ENCODE results near the gene FGF1.

FGF1 gene

DNA sequence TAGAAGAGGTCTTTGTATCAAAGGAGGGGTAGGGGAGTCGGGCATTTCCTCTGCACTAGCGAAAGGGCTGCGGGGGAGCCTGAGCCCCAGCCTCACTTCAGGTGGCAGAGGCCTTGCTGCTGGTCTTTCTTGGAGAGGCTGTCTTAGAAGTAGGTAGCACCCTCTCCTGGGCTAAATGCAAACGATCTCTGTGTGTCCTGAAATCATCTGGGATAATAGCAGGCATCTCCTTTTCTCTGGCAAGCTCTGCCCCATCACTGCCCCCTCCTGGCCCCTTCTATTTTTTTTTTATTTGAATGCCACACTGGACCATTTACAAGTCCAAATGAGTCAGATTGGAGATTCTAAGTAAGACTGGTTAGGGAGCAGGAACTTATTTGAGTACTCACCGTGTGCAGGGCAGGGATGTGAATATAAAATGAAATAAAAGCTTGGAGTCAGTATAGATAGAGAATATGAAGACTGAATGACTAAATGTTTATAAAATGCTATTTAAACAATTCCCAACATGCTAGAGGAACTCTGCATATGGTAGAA is 137.1 kb downstream of the FGF1 start:
- Histone ChIP-seq H3K36me3 (replicated peaks; ENCODE audit: low read depth, low read length) (no peaks in the 10 kb centered on the region), H3K4me2 (ENCODE audit: low read length) (no peak overlapping the region), H4K20me1 (ENCODE audit: insufficient read depth, low read length) (no peaks in the 10 kb centered on the region), H3K4me1 (ENCODE audit: low read length) (no peaks in the 10 kb centered on the region), H3K9me3 (ENCODE audit: insufficient read depth, low read length) (no peaks in the 10 kb centered on the region), H3K27me3 (ENCODE audit: low read depth, low read length) (no peaks in the 10 kb centered on the region; the same call in 1 of the 2 replicates), H3K79me2 (ENCODE audit: low read length) (no peaks in the 10 kb centered on the region), H3K4me3 (ENCODE audit: low read length) (no peak overlapping the region), H3K9ac (ENCODE audit: low read length) (no peak overlapping the region), H2AFZ (ENCODE audit: low read depth, low read length) (no peak overlapping the region), H3K27ac (ENCODE audit: low read length) (no peak overlapping the region)
- TF ChIP-seq, protein P1, sequence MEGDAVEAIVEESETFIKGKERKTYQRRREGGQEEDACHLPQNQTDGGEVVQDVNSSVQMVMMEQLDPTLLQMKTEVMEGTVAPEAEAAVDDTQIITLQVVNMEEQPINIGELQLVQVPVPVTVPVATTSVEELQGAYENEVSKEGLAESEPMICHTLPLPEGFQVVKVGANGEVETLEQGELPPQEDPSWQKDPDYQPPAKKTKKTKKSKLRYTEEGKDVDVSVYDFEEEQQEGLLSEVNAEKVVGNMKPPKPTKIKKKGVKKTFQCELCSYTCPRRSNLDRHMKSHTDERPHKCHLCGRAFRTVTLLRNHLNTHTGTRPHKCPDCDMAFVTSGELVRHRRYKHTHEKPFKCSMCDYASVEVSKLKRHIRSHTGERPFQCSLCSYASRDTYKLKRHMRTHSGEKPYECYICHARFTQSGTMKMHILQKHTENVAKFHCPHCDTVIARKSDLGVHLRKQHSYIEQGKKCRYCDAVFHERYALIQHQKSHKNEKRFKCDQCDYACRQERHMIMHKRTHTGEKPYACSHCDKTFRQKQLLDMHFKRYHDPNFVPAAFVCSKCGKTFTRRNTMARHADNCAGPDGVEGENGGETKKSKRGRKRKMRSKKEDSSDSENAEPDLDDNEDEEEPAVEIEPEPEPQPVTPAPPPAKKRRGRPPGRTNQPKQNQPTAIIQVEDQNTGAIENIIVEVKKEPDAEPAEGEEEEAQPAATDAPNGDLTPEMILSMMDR (IDR thresholded peaks at IDR 0.05; ENCODE audit: low read depth, low read length), result peak; percentile 59
- TF ChIP-seq EZH2phosphoT487 (IDR thresholded peaks at IDR 0.05; ENCODE audit: low read depth), result no peak

DNA sequence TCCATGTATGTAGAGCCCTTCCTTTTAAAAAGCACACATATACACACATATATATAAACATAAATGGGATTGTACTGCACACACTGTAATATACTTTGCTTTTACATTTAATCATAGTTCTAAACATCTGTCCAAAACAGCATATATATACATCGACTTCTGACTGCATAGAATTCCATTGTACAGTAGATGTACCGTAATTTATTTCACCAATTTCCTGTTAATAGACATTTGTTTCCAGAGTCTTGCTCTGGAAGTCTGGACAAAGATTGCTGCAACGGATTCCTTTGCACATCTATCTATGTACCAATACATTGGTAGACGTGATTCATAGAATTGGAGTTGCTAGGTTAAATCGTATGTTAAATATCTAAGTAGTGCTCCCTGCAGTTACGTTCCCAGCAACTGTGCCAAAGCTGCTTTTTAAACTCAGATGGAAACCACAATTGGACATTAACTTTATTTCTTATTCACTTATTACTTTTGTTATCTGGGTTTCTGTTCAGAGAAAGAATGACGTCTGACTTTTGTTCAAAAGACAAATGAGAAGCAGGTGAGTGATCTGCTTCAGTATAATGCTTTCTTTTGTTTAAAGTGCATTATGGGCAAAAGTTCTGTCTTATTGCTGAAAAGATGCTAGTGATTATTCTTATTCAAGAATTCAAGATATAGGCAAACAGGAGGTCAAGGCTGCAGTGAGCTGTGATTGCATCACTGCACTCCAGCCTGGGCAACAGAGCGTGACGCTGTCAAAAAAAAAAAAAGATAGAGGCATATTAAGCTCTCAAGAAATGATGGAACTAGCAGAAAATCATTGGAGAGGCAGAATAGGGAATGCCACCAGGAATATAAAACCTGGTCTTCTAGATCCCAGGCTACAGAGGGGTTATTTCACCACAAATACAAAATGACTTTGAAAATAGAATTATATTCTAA is 138.2 kb downstream of the FGF1 start:
- Histone ChIP-seq H3K79me2 (ENCODE audit: low read length) (no peaks in the 10 kb centered on the region), H3K27ac (ENCODE audit: low read length) (no peak overlapping the region), H3K27me3 (ENCODE audit: low read depth, low read length) (no peaks in the 10 kb centered on the region), H3K4me3 (ENCODE audit: low read length) (no peak overlapping the region), H3K9me3 (ENCODE audit: insufficient read depth, low read length) (no peaks in the 10 kb centered on the region), H3K4me1 (ENCODE audit: low read length) (no peaks in the 10 kb centered on the region), H3K36me3 (replicated peaks; ENCODE audit: low read depth, low read length) (no peaks in the 10 kb centered on the region), H3K4me2 (ENCODE audit: low read length) (no peak overlapping the region), H2AFZ (ENCODE audit: low read depth, low read length) (no peak overlapping the region), H3K9ac (ENCODE audit: low read length) (no peak overlapping the region), H4K20me1 (ENCODE audit: insufficient read depth, low read length) (no peaks in the 10 kb centered on the region)
- TF ChIP-seq, protein P1 (IDR thresholded peaks at IDR 0.05; ENCODE audit: low read depth, low read length), result no peak
- no peak for TF ChIP-seq EZH2phosphoT487 (IDR thresholded peaks at IDR 0.05; ENCODE audit: low read depth)

DNA sequence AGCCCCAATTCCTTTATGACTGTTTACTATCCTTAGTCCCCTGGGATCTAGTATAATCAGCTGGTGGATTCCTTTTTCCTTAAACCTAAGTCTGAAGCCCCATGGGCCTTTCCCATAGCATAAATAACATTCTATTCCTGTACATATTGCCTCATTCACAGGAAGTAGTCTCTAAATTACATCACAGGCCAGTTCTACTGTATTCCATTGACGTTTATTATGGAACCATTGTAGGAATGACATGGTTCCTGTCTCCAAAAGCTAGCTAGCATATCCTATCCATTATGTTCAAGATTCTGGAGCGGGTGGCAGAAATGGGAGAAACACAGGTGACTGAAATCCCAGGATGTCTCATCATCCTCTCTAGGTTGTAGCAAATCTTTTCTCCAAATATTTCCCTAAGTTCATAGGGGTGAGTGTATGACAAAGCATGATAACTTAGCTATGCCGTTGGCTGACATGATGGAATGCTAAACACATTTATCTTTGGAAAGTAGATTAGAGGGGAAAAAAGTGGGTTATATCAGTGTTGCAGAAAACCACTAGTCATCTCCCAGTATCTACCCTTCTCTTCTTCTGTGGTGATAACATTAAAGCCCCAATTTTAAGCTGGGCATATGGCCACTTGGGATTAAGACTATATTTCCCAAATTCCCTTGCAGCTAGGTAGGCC is 140.1 kb downstream of the FGF1 start:
- Histone ChIP-seq H3K9ac (ENCODE audit: low read length) (no peak overlapping the region), H3K4me1 (ENCODE audit: low read length) (no peaks in the 10 kb centered on the region), H3K27me3 (ENCODE audit: low read depth, low read length) (no peaks in the 10 kb centered on the region), H3K4me3 (ENCODE audit: low read length) (no peak overlapping the region), H3K79me2 (ENCODE audit: low read length) (no peaks in the 10 kb centered on the region), H3K4me2 (ENCODE audit: low read length) (no peak overlapping the region), H2AFZ (ENCODE audit: low read depth, low read length) (no peak overlapping the region), H3K9me3 (ENCODE audit: insufficient read depth, low read length) (no peaks in the 10 kb centered on the region), H3K27ac (ENCODE audit: low read length) (no peak overlapping the region), H3K36me3 (replicated peaks; ENCODE audit: low read depth, low read length) (no peaks in the 10 kb centered on the region), H4K20me1 (ENCODE audit: insufficient read depth, low read length) (no peaks in the 10 kb centered on the region)
- TF ChIP-seq EZH2phosphoT487 (IDR thresholded peaks at IDR 0.05; ENCODE audit: low read depth), result no peak
- TF ChIP-seq, protein P1 (IDR thresholded peaks at IDR 0.05; ENCODE audit: low read depth, low read length), result no peak

Measured in OCI-LY3 (cell line).